ENCODE measurements around the gene DUS1L. TPM values are rescaled to one million over a fixed set of nuclear protein-coding genes. Genes with fewer than 3 reads are reported as not detected.

DUS1L gene
- total and polyA plus RNA-seq, 7 donors, result 72.6 to 170 (median 117) TPM

DNA sequence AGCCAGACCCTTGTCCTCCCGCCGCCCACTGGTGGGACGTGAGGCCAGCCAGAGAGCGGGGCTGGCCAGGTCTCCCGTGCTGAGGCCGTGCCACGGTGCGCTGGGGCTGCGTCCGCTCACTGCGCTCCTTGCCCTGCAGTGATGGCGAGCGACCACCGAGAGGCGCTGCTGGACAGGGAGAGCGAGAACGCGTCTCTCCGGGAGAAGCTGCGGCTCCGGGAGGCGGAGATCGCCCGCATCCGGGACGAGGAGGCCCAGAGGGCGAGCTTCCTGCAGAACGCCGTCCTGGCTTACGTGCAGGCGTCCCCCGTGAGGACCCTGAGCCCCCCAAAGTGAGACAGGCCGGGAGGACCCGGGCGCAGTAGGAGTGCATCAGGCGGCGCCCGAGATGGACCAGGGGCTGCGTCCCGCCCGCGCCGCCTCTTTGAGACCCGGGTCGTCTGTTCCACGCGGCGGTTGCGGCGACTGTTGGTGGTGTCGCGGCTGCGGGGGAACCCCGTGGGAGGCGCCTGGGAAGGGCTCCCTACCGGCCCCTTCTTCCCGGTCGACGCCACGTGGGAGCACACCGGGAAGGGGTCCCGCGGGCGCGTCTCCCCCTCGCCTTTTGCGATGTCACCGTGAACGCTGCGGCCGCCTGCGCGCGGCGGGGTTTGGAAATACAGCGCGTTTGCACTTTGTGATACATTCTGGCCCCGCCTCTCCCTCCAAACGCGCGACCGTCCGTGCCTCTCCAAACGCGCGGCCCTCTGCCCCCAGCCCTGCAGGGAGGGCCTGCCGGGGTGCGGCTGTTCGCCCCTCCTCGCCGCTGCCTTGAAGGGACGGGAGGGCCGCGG is 34.9 kb downstream of the DUS1L start:
- no peaks in the 10 kb centered on the region for H3K9me3 ChIP-seq
- intact Hi-C loops (cut with DNase I), result loop anchor here (1.0 to 10.0 kb wide), 4 partner anchors 72 to 274 kb away; no protein-coding TSS in a partner anchor
- H3K27ac ChIP-seq, result no peak overlapping the region
- DNase-seq (peak; percentile 87 to 94), ATAC-seq (peak; percentile 84 to 96 (median 92))
- 2 to 3% (median 3%) methylated on average over 61 to 94 of the region's 94 CpGs for WGBS, 3 donors
- TF ChIP-seq, protein P1, sequence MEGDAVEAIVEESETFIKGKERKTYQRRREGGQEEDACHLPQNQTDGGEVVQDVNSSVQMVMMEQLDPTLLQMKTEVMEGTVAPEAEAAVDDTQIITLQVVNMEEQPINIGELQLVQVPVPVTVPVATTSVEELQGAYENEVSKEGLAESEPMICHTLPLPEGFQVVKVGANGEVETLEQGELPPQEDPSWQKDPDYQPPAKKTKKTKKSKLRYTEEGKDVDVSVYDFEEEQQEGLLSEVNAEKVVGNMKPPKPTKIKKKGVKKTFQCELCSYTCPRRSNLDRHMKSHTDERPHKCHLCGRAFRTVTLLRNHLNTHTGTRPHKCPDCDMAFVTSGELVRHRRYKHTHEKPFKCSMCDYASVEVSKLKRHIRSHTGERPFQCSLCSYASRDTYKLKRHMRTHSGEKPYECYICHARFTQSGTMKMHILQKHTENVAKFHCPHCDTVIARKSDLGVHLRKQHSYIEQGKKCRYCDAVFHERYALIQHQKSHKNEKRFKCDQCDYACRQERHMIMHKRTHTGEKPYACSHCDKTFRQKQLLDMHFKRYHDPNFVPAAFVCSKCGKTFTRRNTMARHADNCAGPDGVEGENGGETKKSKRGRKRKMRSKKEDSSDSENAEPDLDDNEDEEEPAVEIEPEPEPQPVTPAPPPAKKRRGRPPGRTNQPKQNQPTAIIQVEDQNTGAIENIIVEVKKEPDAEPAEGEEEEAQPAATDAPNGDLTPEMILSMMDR (IDR thresholded peaks at IDR 0.05), result peak; percentile 98
- peaks cover 12% of the 10 kb centered on the region for H3K4me1 ChIP-seq
- peaks cover 0 to 17% (median 0%) of the 10 kb centered on the region in 3 donors for H3K27me3 ChIP-seq (ENCODE audit: insufficient read depth in 3 of 3, low read length in 2 of 3)
- H3K36me3 ChIP-seq (ENCODE audit: insufficient read depth in 1 of 2, low read depth in 1 of 2), result peaks cover 0 to 7% of the 10 kb centered on the region in 2 donors
- peak overlapping the region; percentile 63 for H3K4me3 ChIP-seq

DNA sequence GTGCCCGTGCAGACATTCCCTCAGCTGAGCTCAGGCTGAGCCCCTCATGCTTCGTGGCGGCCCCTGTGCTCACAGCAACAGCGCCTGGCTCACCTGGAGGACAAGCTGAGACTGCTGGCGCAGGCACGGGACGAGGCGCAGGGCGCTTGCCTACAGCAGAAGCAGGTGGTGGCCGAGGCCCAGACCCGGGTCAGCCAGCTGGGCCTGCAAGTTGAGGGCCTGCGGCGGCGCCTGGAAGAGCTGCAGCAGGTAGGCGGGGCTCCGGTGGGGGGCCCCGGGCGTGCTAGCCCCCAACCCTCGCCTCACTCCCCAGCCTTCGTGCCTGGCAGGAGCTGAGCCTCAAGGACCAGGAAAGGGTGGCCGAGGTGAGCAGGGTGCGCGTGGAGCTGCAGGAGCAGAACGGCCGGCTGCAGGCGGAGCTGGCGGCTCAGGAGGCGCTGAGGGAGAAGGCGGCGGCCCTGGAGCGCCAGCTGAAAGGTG is 35.6 kb downstream of the DUS1L start:
- TF ChIP-seq, protein P1 (IDR thresholded peaks at IDR 0.05), result no peak
- intact Hi-C loops (cut with DNase I), result loop anchor here (1.0 to 10.0 kb wide), 5 partner anchors 72 to 302 kb away; partner anchors contain the start of gene SECTM1 (in 1 of the 2)
- ATAC-seq (peak; percentile 1 to 27 (median 20)), DNase-seq (no peak)
- no peak overlapping the region for H3K27ac ChIP-seq
- H3K4me1 ChIP-seq, result peaks cover 12% of the 10 kb centered on the region
- 64 to 67% (median 66%) methylated on average over 28 to 31 of the region's 31 CpGs for WGBS, 3 donors
- H3K4me3 ChIP-seq, result peak overlapping the region; percentile 63
- H3K9me3 ChIP-seq, result no peaks in the 10 kb centered on the region
- peaks cover 0 to 17% (median 0%) of the 10 kb centered on the region in 3 donors for H3K27me3 ChIP-seq (ENCODE audit: insufficient read depth in 3 of 3, low read length in 2 of 3)
- peaks cover 0 to 1% of the 10 kb centered on the region in 2 donors for H3K36me3 ChIP-seq (ENCODE audit: insufficient read depth in 1 of 2, low read depth in 1 of 2)

DNA sequence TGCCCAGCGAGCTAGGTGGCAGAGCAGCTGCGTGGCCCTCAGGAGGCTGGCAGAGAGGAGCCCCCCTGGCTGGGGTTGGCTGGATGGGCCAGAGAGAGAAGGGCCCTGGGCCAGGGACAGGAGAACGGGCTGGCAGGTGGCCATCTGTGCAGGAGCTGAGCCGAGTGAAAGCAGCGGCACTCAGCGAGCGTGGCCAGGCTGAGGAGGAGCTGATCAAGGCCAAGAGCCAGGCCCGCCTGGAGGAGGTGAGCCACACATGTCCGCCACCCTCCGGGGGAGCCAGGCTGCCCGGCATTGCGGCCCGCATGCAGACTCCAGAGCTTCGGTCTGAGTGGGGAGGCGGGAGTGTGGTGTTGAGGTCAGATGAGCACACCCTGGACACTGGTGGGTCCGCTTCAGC is 36.2 kb downstream of the DUS1L start:
- Histone ChIP-seq H3K9me3 (no peaks in the 10 kb centered on the region), H3K27ac (no peak overlapping the region), H3K27me3 (ENCODE audit: insufficient read depth in 3 of 3, low read length in 2 of 3) (peaks cover 0 to 17% (median 0%) of the 10 kb centered on the region in 3 donors), H3K4me1 (peaks cover 14% of the 10 kb centered on the region), H3K4me3 (no peak overlapping the region), H3K36me3 (ENCODE audit: insufficient read depth in 1 of 2, low read depth in 1 of 2) (no peaks in the 10 kb centered on the region)
- 87 to 92% (median 88%) methylated on average over 16 of the region's 16 CpGs for WGBS, 3 donors
- TF ChIP-seq, protein P1 (IDR thresholded peaks at IDR 0.05), result no peak
- ATAC-seq (no peak), DNase-seq (no peak)
- intact Hi-C loops (cut with DNase I), result loop anchor here in 1 of 2 donors (5.0 kb wide), 1 partner anchor 303 kb away; the partner anchor contains the start of gene SECTM1

DNA sequence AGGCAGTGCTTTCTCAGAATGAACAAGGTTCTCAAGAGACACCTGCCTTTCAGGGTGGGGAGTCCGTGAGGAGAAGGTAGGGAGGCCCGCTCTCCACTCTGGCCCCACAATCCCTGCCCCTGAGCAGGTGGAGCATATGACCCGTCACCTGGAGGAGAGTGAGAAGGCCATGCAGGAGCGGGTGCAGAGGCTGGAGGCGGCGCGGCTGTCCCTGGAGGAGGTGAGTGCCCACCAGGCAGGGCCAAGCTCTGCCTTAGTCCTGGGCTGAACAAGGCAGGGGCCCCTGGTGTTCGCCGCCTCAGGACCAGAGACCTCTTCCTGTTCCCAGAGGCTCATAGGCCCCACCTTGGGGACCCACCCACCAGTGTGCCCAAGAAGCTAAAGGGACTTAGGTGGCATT is 36.6 kb downstream of the DUS1L start:
- Histone ChIP-seq H3K27me3 (ENCODE audit: insufficient read depth in 3 of 3, low read length in 2 of 3) (peaks cover 0 to 17% (median 0%) of the 10 kb centered on the region in 3 donors), H3K4me1 (peaks cover 18% of the 10 kb centered on the region), H3K9me3 (no peaks in the 10 kb centered on the region), H3K4me3 (no peak overlapping the region), H3K27ac (no peak overlapping the region), H3K36me3 (ENCODE audit: insufficient read depth in 1 of 2, low read depth in 1 of 2) (no peaks in the 10 kb centered on the region)
- intact Hi-C loops (cut with DNase I), result loop anchor here in 1 of 2 donors (5.0 kb wide), 1 partner anchor 303 kb away; the partner anchor contains the start of gene SECTM1
- TF ChIP-seq, protein P1 (IDR thresholded peaks at IDR 0.05), result no peak
- no peak for DNase-seq
- WGBS, 3 donors, result 97 to 98% (median 97%) methylated on average over 8 to 9 of the region's 9 CpGs
- ATAC-seq, result no peak

Data from psoas muscle (tissue), 8 donors.